Frontal cortex (tissue), 4 donors: ENCODE results near the gene SLC25A33. TPM values are rescaled to one million over a fixed set of nuclear protein-coding genes. Genes with fewer than 3 reads are reported as not detected.
"Not testable (repeated sequence)": the region's sequence is repeated elsewhere in the genome, so short reads cannot be mapped to it uniquely, and the experiment has no call there.

ENCODE experiments used
- DNase-seq, 2 donors: peaks; one replicate each; pipeline ENCODE4 v3.0.0; 2012; ENCODE audit warnings: low spot score in 2 of 2
- FAIRE-seq: peaks from 2 replicates; lab custom pipeline; 2012; peaks lifted over from hg19 to GRCh38; lab: Jason Lieb, UNC
- total RNA-seq: library from RNA; depleted of rRNA; stranded (reverse); fragments of >200 nt; gene quantifications from one replicate; pipeline ENCODE4 v1.2.3, GENCODE V29; 2014
- donor health status: control.
- donor health status: control.
- donor health status: control.

SLC25A33 gene
- 12.2 TPM for total RNA-seq

GRCh38 chr1:9539165-9539828 lies at the start of gene SLC25A33:
SLC25A33 (plus strand) TSS chr1:9539465; CDS start chr1:9539692, 227 bp downstream.
- DNase-seq (peak; percentile 96 to 97), FAIRE-seq (no peak)

- no peak for FAIRE-seq
Measured at GRCh38 chr1:9490605-9491339, 48.5 kb upstream of the SLC25A33 start.

GRCh38 chr1:9493326-9493725 lies 45.9 kb upstream of the SLC25A33 start:
- DNase-seq (no peak), FAIRE-seq (no peak)

More at GRCh38 chr1:9490605-9491339, 48.5 kb upstream of the SLC25A33 start:
- DNase-seq: peak; percentile 69 to 72

- DNase-seq: peak; percentile 62 to 77
Measured at GRCh38 chr1:9494936-9495758, 44.1 kb upstream of the SLC25A33 start.

GRCh38 chr1:9495854-9496374 lies 43.4 kb upstream of the SLC25A33 start:
- FAIRE-seq: no peak
- no peak for DNase-seq

More at GRCh38 chr1:9494936-9495758, 44.1 kb upstream of the SLC25A33 start:
- no peak for FAIRE-seq

- FAIRE-seq (no peak), DNase-seq (no peak)
Measured at GRCh38 chr1:9500756-9501754, 38.2 kb upstream of the SLC25A33 start.

GRCh38 chr1:9503001-9503675 lies 36.1 kb upstream of the SLC25A33 start:
- DNase-seq (peak in 1 of 2 donors; percentile 25), FAIRE-seq (no peak)

GRCh38 chr1:9505143-9505542 lies 34.1 kb upstream of the SLC25A33 start:
- FAIRE-seq: no peak

GRCh38 chr1:9506901-9507300 lies 32.4 kb upstream of the SLC25A33 start:
- no peak for FAIRE-seq

More at GRCh38 chr1:9505143-9505542, 34.1 kb upstream of the SLC25A33 start:
- DNase-seq: no peak

GRCh38 chr1:9510130-9510529 lies 29.1 kb upstream of the SLC25A33 start:
- FAIRE-seq: no peak
- DNase-seq: no peak

More at GRCh38 chr1:9506901-9507300, 32.4 kb upstream of the SLC25A33 start:
- DNase-seq: no peak

- not testable (repeated sequence) for FAIRE-seq, DNase-seq
Measured at GRCh38 chr1:9515550-9515949, 23.7 kb upstream of the SLC25A33 start.

GRCh38 chr1:9518454-9518998 lies 20.7 kb upstream of the SLC25A33 start:
- DNase-seq (no peak), FAIRE-seq (no peak)

- no peak for FAIRE-seq
- DNase-seq: no peak
Measured at GRCh38 chr1:9520411-9520810, 18.9 kb upstream of the SLC25A33 start.

- no peak for FAIRE-seq
- DNase-seq: no peak
Measured at GRCh38 chr1:9529190-9529589, 10.1 kb upstream of the SLC25A33 start.

- no peak for DNase-seq
- FAIRE-seq: no peak
Measured at GRCh38 chr1:9530320-9530719, 8.9 kb upstream of the SLC25A33 start.

GRCh38 chr1:9534953-9535352 lies 4.3 kb upstream of the SLC25A33 start:
- DNase-seq: no peak
- no peak for FAIRE-seq

- no peak for DNase-seq
- FAIRE-seq: no peak
Measured at GRCh38 chr1:9536301-9536700, 3.0 kb upstream of the SLC25A33 start.
